OCI-LY7 (cell line): ENCODE results near the gene ATAD3A.

Source experiments
- CTCF ChIP-seq: fragments of 200-600 bp; sonication (generic); conservative IDR thresholded peaks from 2 replicates; pipeline ENCODE4 v1.5.1; 2014; ENCODE audit warnings: mild to moderate bottlenecking, antibody characterized with exemption, low read length, moderate library complexity, mixed read lengths
- EZH2phosphoT487 ChIP-seq: fragments of 200-600 bp; sonication (generic); IDR thresholded peaks from 2 replicates; pipeline ENCODE4 v1.6.1; 2018; ENCODE audit warnings: low read depth, borderline replicate concordance, mild to moderate bottlenecking, mixed run types, antibody characterized with exemption, low read length, moderate library complexity, mixed read lengths

GRCh38 chr1:1553821-1554494 is 42.0 kb downstream of the ATAD3A start:
- TF ChIP-seq CTCF, result no peak
- TF ChIP-seq EZH2phosphoT487, result no peak
